B cell (primary cell): ENCODE results near the gene CLIC2. TPM values are rescaled to one million over a fixed set of nuclear protein-coding genes. Genes with fewer than 3 reads are reported as not detected.
"Not testable (repeated sequence)": the region's sequence is repeated elsewhere in the genome, so short reads cannot be mapped to it uniquely, and the experiment has no call there.

Source experiments
- ATAC-seq: fragments of 200-7000 bp; cut with Tn5 transposase; one replicate; pipeline ENCODE4 v1.10.0; 2021; ENCODE audit warnings: low read depth, mild to moderate bottlenecking, moderate number of reproducible peaks, moderate library complexity
- CTCF ChIA-PET: fragments of 350-600 bp; sonication (Branson Sonifier 250); formaldehyde crosslinking; loops from one replicate; lab custom pipeline; 2021; ENCODE audit warnings: antibody characterized with exemption, inconsistent platforms; lab: Charles Lee
- POLR2A ChIA-PET: fragments of 350-600 bp; sonication (Branson Sonifier 250); formaldehyde crosslinking; loops from one replicate; lab custom pipeline; 2021; ENCODE audit warnings: antibody characterized with exemption; lab: Charles Lee
- DNase-seq: peaks from one replicate; pipeline ENCODE4 v3.0.0; 2013
- H2AFZ ChIP-seq: 2 replicates; pipeline ENCODE4 v1.6.1; 2012; ENCODE audit warnings: mild to moderate bottlenecking, low read depth, low read length; ENCODE audit not compliant: insufficient read depth, poor library complexity, severe bottlenecking
- H3K27ac ChIP-seq, 2 donors: 1 replicate in 1 of 2; 2 replicates in 1 of 2; pipeline ENCODE4 v1.5.1; 2012 to 2013; ENCODE audit warnings: low read length in 2 of 2, mild to moderate bottlenecking in 2 of 2, moderate library complexity in 1 of 2
- H3K27me3 ChIP-seq, 4 experiments: fragments of 200-600 bp in 1 of 4; sonication (generic) in 1 of 4; replicated peaks in 1 of 4; 1 replicate in 2 of 4; 2 replicates in 2 of 4; pipeline versions ENCODE4 v1.6.1 to v1.7.0; 2013 to 2016; ENCODE audit warnings: low read length in 3 of 4, mild to moderate bottlenecking in 2 of 4, mixed read lengths in 1 of 4, moderate library complexity in 1 of 4; ENCODE audit not compliant: insufficient read depth in 4 of 4, control insufficient read depth in 3 of 4; ENCODE audit errors: control extremely low read depth in 1 of 4
- H3K36me3 ChIP-seq, 2 experiments: replicated peaks in 1 of 2; 1 replicate in 1 of 2; 2 replicates in 1 of 2; pipeline versions ENCODE4 v1.6.1 to v1.7.1; 2013; ENCODE audit warnings: low read length in 1 of 2; ENCODE audit not compliant: insufficient read depth in 2 of 2, control insufficient read depth in 1 of 2; ENCODE audit errors: control extremely low read depth in 1 of 2, extremely low read depth in 1 of 2
- H3K4me1 ChIP-seq, 2 donors: fragments of 200-600 bp in 1 of 2; sonication (generic) in 1 of 2; 1 replicate in 1 of 2; 2 replicates in 1 of 2; pipeline versions ENCODE4 v1.5.1 to v1.6.1; 2013 to 2017; ENCODE audit warnings: low read length in 2 of 2; ENCODE audit not compliant: control insufficient read depth in 2 of 2, insufficient read depth in 2 of 2
- H3K4me2 ChIP-seq: replicated peaks from 2 replicates; pipeline ENCODE3; 2012; ENCODE audit warnings: mild to moderate bottlenecking, low read depth, low read length; ENCODE audit not compliant: poor library complexity, severe bottlenecking
- H3K4me3 ChIP-seq, 5 experiments: fragments of 200-600 bp in 1 of 5; sonication (generic) in 1 of 5; 1 replicate in 3 of 5; 2 replicates in 2 of 5; pipeline versions ENCODE4 v1.5.1 to v1.7.0; 2011 to 2016; ENCODE audit warnings: low read length in 4 of 5, mild to moderate bottlenecking in 4 of 5, low read depth in 2 of 5, control low read depth in 1 of 5, moderate library complexity in 1 of 5; ENCODE audit not compliant: insufficient read depth in 1 of 5; ENCODE audit errors: control extremely low read depth in 1 of 5, extremely low read depth in 1 of 5
- H3K79me2 ChIP-seq: fragments of 200-600 bp; sonication (generic); one replicate; pipeline ENCODE4 v1.6.0; 2016; ENCODE audit warnings: low read length; ENCODE audit not compliant: control insufficient read depth, insufficient read depth
- H3K9ac ChIP-seq: fragments of 200-600 bp; sonication (generic); 2 replicates; pipeline ENCODE4 v1.6.1; 2017; ENCODE audit warnings: mild to moderate bottlenecking, low read length, moderate library complexity
- H3K9me3 ChIP-seq, 3 donors: one replicate each; pipeline versions ENCODE4 v1.6.1 to v1.7.1; 2013; ENCODE audit warnings: low read length in 2 of 3; ENCODE audit not compliant: control insufficient read depth in 2 of 3, insufficient read depth in 1 of 3; ENCODE audit errors: control extremely low read depth in 1 of 3
- H4K20me1 ChIP-seq: 2 replicates; pipeline ENCODE4 v1.6.0; 2012; ENCODE audit warnings: mild to moderate bottlenecking, low read length; ENCODE audit not compliant: insufficient read depth, control insufficient read depth, poor library complexity, severe bottlenecking
- H3K27ac Mint-ChIP-seq: one replicate; pipeline ENCODE4 v1.8.0; 2021; ENCODE audit warnings: mixed read lengths
- H3K27me3 Mint-ChIP-seq: one replicate; pipeline ENCODE4 v1.8.0; 2021; ENCODE audit warnings: mixed read lengths
- H3K4me1 Mint-ChIP-seq: one replicate; pipeline ENCODE4 v1.8.0; 2021; ENCODE audit warnings: mixed read lengths
- H3K4me3 Mint-ChIP-seq: one replicate; pipeline ENCODE4 v1.8.0; 2021; ENCODE audit warnings: mixed read lengths
- H3K9me3 Mint-ChIP-seq: one replicate; pipeline ENCODE4 v1.8.0; 2022; ENCODE audit warnings: mixed read lengths; ENCODE audit not compliant: insufficient read depth
- WGBS: methylation state at CpG from one replicate; pipeline ENCODE4 v1.1.5; 2013; ENCODE audit warnings: missing lambda C conversion rate; ENCODE audit not compliant: insufficient coverage; 5-methylcytosine and 5-hydroxymethylcytosine counted together
- intact Hi-C: fragments of 100-400 bp; cut with micrococcal nuclease; formaldehyde crosslinking; loops from one replicate; pipeline ENCODE4 v1.10.0; 2022
- polyA plus RNA-seq: library from polyadenylated mRNA; depleted of rRNA; stranded (reverse); fragments of >200 nt; gene quantifications from 2 replicates; pipeline ENCODE4 v1.2.3, GENCODE V29; 2012
- total RNA-seq, 2 donors: library from RNA; stranded (reverse); fragments of 120-200 nt in 1 of 2; gene quantifications; 1 replicate in 1 of 2; 2 replicates in 1 of 2; pipeline versions ENCODE4 v1.2.3 to v1.2.4, GENCODE V29; 2013 to 2022

The CLIC2 gene
- total and polyA plus RNA-seq, 2 donors (not counting 1 experiment from before 2014, with no cell fraction given), result 0.15 to 0.16 TPM

GRCh38 chrX:155345689-155346088 lies 11.3 kb upstream of the CLIC2 start:
- H3K27me3 Mint-ChIP-seq, H3K4me3 ChIP-seq, intact Hi-C loops, DNase-seq, H3K9me3 Mint-ChIP-seq, H3K9ac ChIP-seq, H3K79me2 ChIP-seq, H3K36me3 ChIP-seq, H3K27ac Mint-ChIP-seq, H3K9me3 ChIP-seq, H2AFZ ChIP-seq, H4K20me1 ChIP-seq, H3K4me1 ChIP-seq, H3K27me3 ChIP-seq, H3K4me2 ChIP-seq, ATAC-seq, POLR2A ChIA-PET, H3K27ac ChIP-seq, H3K4me3 Mint-ChIP-seq, CTCF ChIA-PET, H3K4me1 Mint-ChIP-seq: not testable (repeated sequence)
- no CpG with 5 or more reads among the region's 1 CpG for WGBS

GRCh38 chrX:155335337-155335712 lies 911 bp upstream of the CLIC2 start:
- intact Hi-C loops, H3K27ac ChIP-seq, H3K27me3 Mint-ChIP-seq, ATAC-seq, CTCF ChIA-PET, H3K4me3 ChIP-seq, H3K9me3 ChIP-seq, H3K4me1 ChIP-seq, H3K27ac Mint-ChIP-seq, H3K79me2 ChIP-seq, H3K4me2 ChIP-seq, DNase-seq, H3K4me1 Mint-ChIP-seq, POLR2A ChIA-PET, H2AFZ ChIP-seq, H3K9ac ChIP-seq, H3K4me3 Mint-ChIP-seq, H3K9me3 Mint-ChIP-seq, H3K36me3 ChIP-seq, H4K20me1 ChIP-seq, H3K27me3 ChIP-seq: not testable (repeated sequence)
- WGBS, result no CpG with 5 or more reads among the region's 1 CpG
